IPS DF 4.7 (cell line): ENCODE results near the gene HEPN1.

Source experiments
- DNase-seq: peaks from one replicate; pipeline ENCODE4 v3.0.0-alpha.2; 2013; ENCODE audit warnings: low spot score; ENCODE audit errors: extremely low read depth

Gene HEPN1

GRCh38 chr11:124899383-124900145, 19.5 kb upstream of the HEPN1 start:
- DNase-seq = no peak

DNA sequence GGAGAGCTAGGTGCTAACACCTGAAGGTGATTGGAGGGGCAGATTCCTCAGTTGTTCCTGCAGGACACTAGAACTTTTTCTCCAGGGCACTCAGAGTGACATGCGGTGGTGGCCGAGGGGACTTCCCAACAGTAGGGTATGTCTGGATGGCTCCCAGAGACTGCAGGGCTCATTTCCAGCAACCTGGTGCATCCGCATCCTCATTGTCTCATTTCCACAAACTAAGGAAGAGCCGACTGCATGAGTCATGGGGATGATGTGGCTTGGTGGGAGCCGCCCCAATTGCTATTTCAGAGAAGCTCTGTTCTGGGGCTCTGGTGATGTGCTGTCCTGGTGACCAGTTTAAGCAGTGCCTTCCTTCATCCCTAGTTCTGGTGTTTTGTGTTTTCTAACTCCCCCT, 18.6 kb upstream of the HEPN1 start:
- no peak for DNase-seq

DNA sequence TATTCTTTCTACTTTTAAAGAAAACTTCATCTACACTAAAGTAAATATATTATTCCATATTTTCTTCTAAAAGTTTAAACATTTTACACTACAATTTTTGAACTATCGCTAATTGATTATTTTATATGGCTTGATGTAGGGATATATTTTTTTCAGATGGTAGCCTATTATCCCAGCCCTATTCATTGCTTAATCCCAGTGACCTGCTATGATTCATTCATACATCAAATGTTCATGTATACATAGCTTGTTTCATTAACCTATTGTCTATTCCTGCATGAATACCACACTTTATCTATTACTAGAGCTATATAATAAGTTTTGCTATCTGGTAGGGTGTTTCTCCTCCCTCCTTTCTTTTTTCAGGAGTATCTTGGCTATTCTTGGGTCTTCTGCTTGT, 16.4 kb upstream of the HEPN1 start:
- no peak for DNase-seq

- DNase-seq = no peak
These were observed 3.3 kb upstream of the HEPN1 start for GRCh38 chr11:124915541-124916369.

- no peak for DNase-seq
These were observed 2.7 kb upstream of the HEPN1 start for GRCh38 chr11:124916370-124916710.

DNA sequence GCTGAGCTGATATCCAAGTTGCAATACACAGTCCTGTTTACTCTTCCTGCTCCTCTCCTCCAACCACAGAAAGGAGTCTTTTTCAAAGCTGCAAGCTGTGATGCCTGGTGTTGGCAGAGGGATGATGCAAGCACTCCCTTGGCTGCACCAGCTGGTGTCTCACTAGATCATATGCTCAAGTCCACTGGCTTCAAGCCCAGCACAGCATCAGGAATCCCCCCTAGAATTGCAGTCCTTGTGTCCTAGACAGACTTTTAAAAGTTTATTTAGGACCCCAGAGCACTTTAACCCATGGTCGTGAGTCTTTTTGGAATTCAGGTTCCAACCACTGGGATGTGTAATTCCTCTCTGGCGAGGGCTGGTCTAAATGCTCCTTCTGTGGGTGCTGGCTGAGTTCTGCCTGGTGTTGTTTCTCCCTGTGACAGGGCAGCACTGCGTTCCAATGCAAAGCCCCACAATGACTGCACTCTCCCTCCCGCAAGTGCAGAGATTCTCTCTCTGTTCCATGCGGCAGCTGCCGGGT, 1.9 kb upstream of the HEPN1 start:
- DNase-seq = no peak

DNA sequence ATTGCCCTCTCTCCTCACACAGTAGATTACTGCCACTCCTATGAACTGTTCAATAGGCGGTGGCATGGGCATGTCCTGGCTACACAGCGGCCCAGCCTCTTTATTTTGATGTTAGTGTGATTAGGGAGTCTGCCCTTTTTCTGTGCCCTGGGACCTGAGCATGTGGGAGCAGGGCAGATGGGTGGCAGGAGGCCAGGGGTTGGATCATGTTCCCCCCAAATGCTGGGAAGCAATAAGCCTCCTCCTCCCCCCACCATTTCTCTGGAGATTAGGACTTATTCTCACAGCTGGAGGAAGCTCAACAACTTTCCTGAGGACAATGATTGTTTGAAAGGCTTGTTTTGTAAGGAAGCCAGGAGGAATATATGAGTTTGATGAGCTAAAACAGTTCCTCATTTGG, 848 bp downstream of the HEPN1 start:
- no peak for DNase-seq

GRCh38 chr11:124920356-124920755, 1.3 kb downstream of the HEPN1 start:
- no peak for DNase-seq

DNA sequence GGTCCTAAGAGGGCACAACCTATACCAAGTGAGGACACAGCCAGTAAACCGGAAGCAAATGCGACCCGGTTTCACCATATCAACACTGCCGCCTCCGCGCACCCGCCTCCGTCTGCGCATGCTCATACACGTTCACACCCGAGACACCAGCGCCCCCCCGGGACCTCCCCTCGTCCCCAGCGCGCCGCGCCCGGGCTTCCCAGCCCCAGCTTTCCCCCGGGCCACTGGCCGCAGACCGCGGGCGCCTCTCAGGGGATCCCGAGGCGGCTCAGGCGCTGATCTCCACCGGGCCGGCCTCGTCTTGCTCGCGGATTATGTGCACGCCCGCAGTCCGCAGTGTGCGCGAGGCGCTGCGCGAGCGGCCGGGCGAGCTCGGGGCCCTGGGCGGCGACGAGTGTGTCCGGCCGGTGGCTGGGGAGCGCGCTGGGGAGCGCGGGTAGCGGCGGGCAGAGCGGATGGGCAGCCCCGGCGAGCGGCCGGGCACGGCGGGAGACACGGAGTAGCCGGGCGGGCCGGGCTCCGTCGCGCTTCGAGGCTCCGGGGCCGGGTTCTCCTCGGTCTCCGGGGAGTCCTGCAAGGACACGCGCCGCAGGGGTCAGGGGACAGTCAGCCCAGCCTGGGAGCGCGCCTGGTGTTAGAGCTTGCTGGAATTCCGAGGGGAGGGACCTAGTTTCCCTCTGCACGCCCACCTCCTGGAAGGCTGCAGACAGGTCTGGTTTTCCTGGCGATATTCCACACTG, 2.0 kb downstream of the HEPN1 start:
- peak; percentile 38 for DNase-seq

GRCh38 chr11:124922831-124923230, 3.8 kb downstream of the HEPN1 start:
- no peak for DNase-seq

DNA sequence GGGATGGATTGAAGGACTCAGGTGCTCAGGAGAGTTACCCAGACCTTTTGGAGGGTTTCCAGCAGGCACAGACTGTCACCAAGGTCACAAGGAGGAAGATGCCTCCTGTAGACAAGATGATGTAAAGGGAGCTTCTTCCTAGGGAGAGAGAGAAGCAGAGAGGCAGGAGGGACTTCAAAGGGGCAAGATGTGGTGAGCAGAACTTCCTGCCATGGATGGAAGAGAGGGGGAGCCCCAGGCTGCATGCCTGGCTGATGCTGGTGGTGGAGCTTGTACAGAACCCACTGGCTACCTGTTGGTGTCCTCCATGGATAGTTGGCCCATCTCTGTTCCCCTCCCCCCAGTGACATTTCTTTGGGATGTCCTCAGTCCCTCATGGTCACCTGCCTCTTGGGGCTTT, 4.2 kb downstream of the HEPN1 start:
- no peak for DNase-seq

GRCh38 chr11:124928942-124929665, 10.1 kb downstream of the HEPN1 start:
- DNase-seq = no peak

DNA sequence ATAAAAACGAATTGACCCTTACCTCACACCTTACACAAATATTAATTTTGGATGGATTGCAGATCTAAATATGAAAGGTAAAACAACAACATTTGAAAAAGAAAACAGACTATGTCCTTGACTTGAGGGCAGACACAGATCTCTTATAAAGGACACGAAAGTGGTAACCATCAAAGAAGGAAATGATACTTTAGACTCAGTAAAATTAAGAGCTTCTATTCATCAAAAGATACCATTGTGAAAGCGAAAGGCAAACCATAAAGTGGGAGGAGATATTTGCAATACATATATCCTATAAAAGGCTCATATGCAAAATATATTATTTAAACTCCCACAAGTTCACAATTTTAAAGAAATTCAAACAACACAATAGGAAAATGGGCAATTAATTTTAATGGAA, 11.7 kb downstream of the HEPN1 start:
- DNase-seq = no peak

- no peak for DNase-seq
These were observed 16.0 kb downstream of the HEPN1 start for GRCh38 chr11:124934862-124935547.

DNA sequence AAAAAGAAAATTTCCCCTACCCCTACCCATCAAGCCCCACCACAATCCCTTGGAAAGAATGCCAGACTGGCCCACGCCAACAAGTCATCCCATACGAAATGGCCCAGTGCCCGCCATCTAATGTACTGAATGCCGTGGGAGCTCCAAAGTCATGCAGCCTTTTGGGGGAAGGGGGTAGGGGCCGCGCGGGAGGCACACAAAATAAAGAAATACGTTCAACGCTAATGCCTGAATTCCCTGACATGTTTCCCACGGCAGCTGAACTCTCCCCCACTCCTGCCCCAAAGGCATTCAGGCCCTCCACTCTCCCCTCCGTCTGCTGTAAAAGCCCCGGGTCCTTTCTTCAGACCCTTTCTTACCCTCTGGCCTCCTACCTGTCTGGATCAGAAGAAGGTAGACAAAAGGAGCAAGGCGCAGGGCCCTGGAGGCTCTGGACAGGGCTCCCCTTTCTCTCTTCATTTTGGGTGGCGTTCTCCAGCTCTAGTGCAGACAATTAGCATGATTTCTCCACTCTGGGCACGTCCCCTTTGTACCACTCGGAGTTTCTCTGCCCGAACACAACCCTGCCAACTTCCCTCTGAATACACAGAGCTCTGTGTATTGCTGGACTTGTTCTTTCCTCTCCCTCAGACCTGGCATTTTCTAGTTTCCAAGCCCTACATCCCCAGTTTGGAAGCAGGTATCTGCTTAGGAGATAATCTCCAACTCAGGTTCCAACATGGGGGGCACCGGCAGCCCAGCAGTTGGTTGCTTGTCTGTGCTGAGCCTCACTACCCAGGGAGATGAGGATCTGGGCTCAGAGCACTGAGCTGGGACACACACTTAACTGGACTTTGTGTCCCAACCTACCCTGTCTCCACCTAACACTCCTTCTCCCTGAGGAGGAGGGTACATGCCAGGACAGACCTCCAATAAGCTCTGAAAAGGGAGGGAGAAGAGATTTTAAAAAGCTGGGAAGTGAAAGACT, 16.8 kb downstream of the HEPN1 start, which contains the start of gene HEPACAM:
TSS of gene HEPACAM (minus strand) at position 500 of the 967 bp plus-strand sequence. CDS start at position 459, 41 bp downstream.
- no peak for DNase-seq

DNA sequence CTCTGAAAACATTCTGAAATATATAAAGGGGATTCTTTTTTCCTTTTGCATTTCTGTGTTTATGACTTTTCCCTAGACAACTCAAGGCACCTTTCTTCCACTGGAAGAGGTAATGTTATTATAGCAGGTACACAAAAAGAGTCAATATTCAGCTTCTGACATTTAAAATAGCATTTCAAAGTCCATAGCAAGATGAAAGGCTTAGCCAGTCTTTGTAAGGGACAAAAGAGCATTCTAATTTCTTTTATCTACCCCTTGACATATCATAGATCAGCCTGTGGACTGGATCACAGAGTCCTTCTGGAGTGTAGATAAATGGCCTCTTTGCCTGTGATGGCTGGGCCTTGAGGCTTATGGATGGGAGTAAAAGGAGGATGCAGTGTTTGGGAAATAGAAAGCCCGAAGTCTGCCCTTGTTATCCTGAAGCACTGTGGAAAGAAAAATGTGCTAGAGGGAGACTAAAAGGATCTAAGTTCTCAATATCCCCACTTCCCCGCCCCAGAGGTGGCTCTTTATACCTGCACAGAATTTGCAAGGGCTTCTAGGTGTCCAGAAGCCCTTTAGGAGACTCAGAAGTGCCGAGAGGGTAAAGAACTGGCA, 18.4 kb downstream of the HEPN1 start:
- no peak for DNase-seq

DNA sequence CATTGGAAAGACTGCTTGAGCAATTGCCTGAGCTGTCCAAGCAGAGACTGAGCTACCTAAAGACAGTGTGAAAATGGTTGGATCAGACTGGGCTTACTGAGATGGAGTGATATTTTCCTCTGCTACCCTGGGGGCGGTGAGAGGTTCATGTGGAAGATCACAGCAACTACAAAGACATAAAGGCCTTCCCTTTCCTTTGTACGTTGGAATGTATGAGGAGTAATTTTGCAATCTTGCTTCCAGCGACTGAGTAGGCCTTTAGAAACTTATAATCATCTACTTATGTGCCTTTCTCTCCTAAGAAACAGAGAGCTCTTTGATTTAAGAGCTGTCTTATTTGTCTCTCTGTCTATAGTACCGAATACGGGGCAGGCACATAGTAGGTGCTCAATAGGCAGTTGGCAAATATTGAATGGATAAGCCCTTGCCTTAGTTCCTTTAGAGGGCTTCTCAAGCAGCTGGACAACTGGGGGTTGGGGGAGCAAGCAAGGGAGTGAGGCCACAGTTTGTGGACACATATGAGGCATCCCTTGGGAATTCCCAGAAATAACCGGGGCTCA, 19.2 kb downstream of the HEPN1 start:
- DNase-seq = no peak

DNA sequence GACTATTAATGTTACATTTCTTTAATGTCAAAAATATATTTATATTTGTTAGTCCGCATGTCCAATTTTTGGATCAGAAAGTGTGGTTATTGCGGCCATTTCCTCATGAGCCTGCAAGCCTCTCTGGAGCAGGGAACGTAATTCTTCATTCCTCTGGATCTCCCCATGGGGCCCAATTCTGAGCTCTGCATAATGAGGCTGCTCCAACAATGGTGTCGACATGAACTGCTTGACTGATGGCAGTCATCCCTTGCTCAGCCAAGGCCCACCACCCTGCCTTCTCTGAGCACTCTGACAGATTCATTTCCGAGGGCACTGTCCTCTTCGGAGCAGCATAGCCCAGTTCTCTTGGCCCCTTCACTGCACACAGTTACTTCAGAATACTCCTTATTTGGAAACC, 19.9 kb downstream of the HEPN1 start:
- no peak for DNase-seq

DNA sequence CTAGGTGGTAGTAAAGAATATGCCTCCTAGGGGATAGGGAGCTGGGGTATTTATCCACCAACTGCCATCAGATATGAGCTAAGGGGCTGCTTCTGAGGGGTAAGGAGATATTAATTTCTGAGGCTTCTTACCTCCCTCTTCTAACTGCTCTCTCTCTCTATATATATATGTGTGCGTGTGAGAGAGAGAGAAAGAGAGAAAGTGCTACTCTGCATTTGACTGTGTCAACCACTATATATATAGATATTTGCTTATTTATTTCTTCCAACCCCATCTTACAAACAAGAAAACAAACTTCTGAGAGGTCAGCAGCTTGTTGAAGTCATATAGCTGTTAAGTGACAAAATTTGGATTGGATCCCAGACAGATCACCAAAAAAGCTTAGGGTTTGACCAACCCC, 22.7 kb downstream of the HEPN1 start:
- no peak for DNase-seq
